ENCODE data around the gene CAMKMT.

CAMKMT gene

GRCh38 chr2:44777036-44777435 lies 415.3 kb downstream of the CAMKMT start:
- H3K4me3 ChIP-seq (ENCODE audit: low read depth, low read length): no peak overlapping the region
- H4K12ac ChIP-seq (ENCODE audit: low read depth, low read length): no peak overlapping the region
- H3K79me2 ChIP-seq (ENCODE audit: control insufficient read depth, insufficient read depth, low read length, poor library complexity): no peaks in the 10 kb centered on the region
- H4K91ac ChIP-seq (ENCODE audit: low read depth, low read length): no peak overlapping the region
- no peak overlapping the region for H3K18ac ChIP-seq (ENCODE audit: low read length)
- H2AFZ ChIP-seq (ENCODE audit: insufficient read depth, low read length, poor library complexity): no peak overlapping the region
- no peak overlapping the region for H3K23ac ChIP-seq (ENCODE audit: low read length)
- no peak overlapping the region for H3K4me2 ChIP-seq (ENCODE audit: low read length)
- no peak overlapping the region for H3K27ac ChIP-seq (ENCODE audit: low read depth, low read length)
- no peak overlapping the region for H2AK5ac ChIP-seq (ENCODE audit: low read length)
- no peak overlapping the region for H3K4ac ChIP-seq (ENCODE audit: low read depth, low read length)
- no peak overlapping the region for H3K9ac ChIP-seq (ENCODE audit: low read length)
- WGBS (ENCODE audit: extremely low coverage, insufficient coverage, insufficient read length): no CpG with 5 or more reads among the region's 6 CpGs
- H4K8ac ChIP-seq (ENCODE audit: low read depth, low read length): no peak overlapping the region
- H3K79me1 ChIP-seq (ENCODE audit: low read length): no peaks in the 10 kb centered on the region
- peaks cover 2% of the 10 kb centered on the region for H3K27me3 ChIP-seq (ENCODE audit: insufficient read depth, low read length)
- H2BK5ac ChIP-seq (ENCODE audit: low read depth, low read length, poor library complexity): no peak overlapping the region
- no peaks in the 10 kb centered on the region for H3K36me3 ChIP-seq (ENCODE audit: control insufficient read depth in 1 of 2, insufficient read depth in 2 of 2, low read length in 2 of 2)
- H3K9me3 ChIP-seq (ENCODE audit: insufficient read depth, low read depth, low read length): no peaks in the 10 kb centered on the region
- H2BK12ac ChIP-seq (ENCODE audit: low read length): no peak overlapping the region
- no peak overlapping the region for H3K14ac ChIP-seq (ENCODE audit: low read length)
- no peak overlapping the region for H2BK120ac ChIP-seq (ENCODE audit: insufficient read depth, low read length, poor library complexity)
- DNase-seq: no peak
- peaks cover 4 to 10% of the 10 kb centered on the region in 2 experiments for H3K4me1 ChIP-seq (ENCODE audit: control insufficient read depth in 1 of 2, insufficient read depth in 2 of 2, low read length in 2 of 2)

GRCh38 chr2:44777537-44777936 lies 415.8 kb downstream of the CAMKMT start:
- Histone ChIP-seq H2BK12ac (ENCODE audit: low read length) (no peak overlapping the region), H3K14ac (ENCODE audit: low read length) (no peak overlapping the region), H2BK120ac (ENCODE audit: insufficient read depth, low read length, poor library complexity) (no peak overlapping the region), H3K4me2 (ENCODE audit: low read length) (no peak overlapping the region), H3K4me3 (ENCODE audit: low read depth, low read length) (no peak overlapping the region), H3K18ac (ENCODE audit: low read length) (no peak overlapping the region), H2AFZ (ENCODE audit: insufficient read depth, low read length, poor library complexity) (no peak overlapping the region), H4K12ac (ENCODE audit: low read depth, low read length) (no peak overlapping the region), H4K91ac (ENCODE audit: low read depth, low read length) (no peak overlapping the region), H3K9ac (ENCODE audit: low read length) (no peak overlapping the region), H3K79me1 (ENCODE audit: low read length) (no peaks in the 10 kb centered on the region), H3K23ac (ENCODE audit: low read length) (no peak overlapping the region), H2BK5ac (ENCODE audit: low read depth, low read length, poor library complexity) (no peak overlapping the region), H4K8ac (ENCODE audit: low read depth, low read length) (no peak overlapping the region), H2AK5ac (ENCODE audit: low read length) (no peak overlapping the region), H3K9me3 (ENCODE audit: insufficient read depth, low read depth, low read length) (no peaks in the 10 kb centered on the region), H3K27me3 (ENCODE audit: insufficient read depth, low read length) (peaks cover 2% of the 10 kb centered on the region), H3K27ac (ENCODE audit: low read depth, low read length) (no peak overlapping the region), H3K79me2 (ENCODE audit: control insufficient read depth, insufficient read depth, low read length, poor library complexity) (no peaks in the 10 kb centered on the region), H3K36me3 (ENCODE audit: control insufficient read depth in 1 of 2, insufficient read depth in 2 of 2, low read length in 2 of 2) (no peaks in the 10 kb centered on the region), H3K4me1 (ENCODE audit: control insufficient read depth in 1 of 2, insufficient read depth in 2 of 2, low read length in 2 of 2) (peaks cover 4 to 10% of the 10 kb centered on the region in 2 experiments), H3K4ac (ENCODE audit: low read depth, low read length) (no peak overlapping the region)
- no CpG with 5 or more reads among the region's 11 CpGs for WGBS (ENCODE audit: extremely low coverage, insufficient coverage, insufficient read length)
- peak in 1 of 2 donors; percentile 11 for DNase-seq

- no peak overlapping the region for H3K27ac ChIP-seq (ENCODE audit: low read depth, low read length)
- H3K27me3 ChIP-seq (ENCODE audit: insufficient read depth, low read length): peaks cover 2% of the 10 kb centered on the region
- H4K8ac ChIP-seq (ENCODE audit: low read depth, low read length): no peak overlapping the region
- no peaks in the 10 kb centered on the region for H3K36me3 ChIP-seq (ENCODE audit: control insufficient read depth in 1 of 2, insufficient read depth in 2 of 2, low read length in 2 of 2)
- no peak overlapping the region for H2BK120ac ChIP-seq (ENCODE audit: insufficient read depth, low read length, poor library complexity)
- no peak overlapping the region for H3K23ac ChIP-seq (ENCODE audit: low read length)
- no peak overlapping the region for H2AFZ ChIP-seq (ENCODE audit: insufficient read depth, low read length, poor library complexity)
- no peaks in the 10 kb centered on the region for H3K79me1 ChIP-seq (ENCODE audit: low read length)
- H2BK12ac ChIP-seq (ENCODE audit: low read length): no peak overlapping the region
- peaks cover 4 to 10% of the 10 kb centered on the region in 2 experiments for H3K4me1 ChIP-seq (ENCODE audit: control insufficient read depth in 1 of 2, insufficient read depth in 2 of 2, low read length in 2 of 2)
- no CpG with 5 or more reads among the region's 13 CpGs for WGBS (ENCODE audit: extremely low coverage, insufficient coverage, insufficient read length)
- no peak overlapping the region for H3K14ac ChIP-seq (ENCODE audit: low read length)
- H3K4me3 ChIP-seq (ENCODE audit: low read depth, low read length): no peak overlapping the region
- no peak overlapping the region for H2AK5ac ChIP-seq (ENCODE audit: low read length)
- no peaks in the 10 kb centered on the region for H3K9me3 ChIP-seq (ENCODE audit: insufficient read depth, low read depth, low read length)
- H3K4me2 ChIP-seq (ENCODE audit: low read length): peak overlapping the region; percentile 35
- no peak overlapping the region for H4K91ac ChIP-seq (ENCODE audit: low read depth, low read length)
- no peak overlapping the region for H3K18ac ChIP-seq (ENCODE audit: low read length)
- DNase-seq: peak in 1 of 2 donors; percentile 27
- no peak overlapping the region for H3K4ac ChIP-seq (ENCODE audit: low read depth, low read length)
- no peak overlapping the region for H4K12ac ChIP-seq (ENCODE audit: low read depth, low read length)
- no peaks in the 10 kb centered on the region for H3K79me2 ChIP-seq (ENCODE audit: control insufficient read depth, insufficient read depth, low read length, poor library complexity)
- no peak overlapping the region for H2BK5ac ChIP-seq (ENCODE audit: low read depth, low read length, poor library complexity)
- no peak overlapping the region for H3K9ac ChIP-seq (ENCODE audit: low read length)
These were observed 416.5 kb downstream of the CAMKMT start for GRCh38 chr2:44778221-44778654.

DNA sequence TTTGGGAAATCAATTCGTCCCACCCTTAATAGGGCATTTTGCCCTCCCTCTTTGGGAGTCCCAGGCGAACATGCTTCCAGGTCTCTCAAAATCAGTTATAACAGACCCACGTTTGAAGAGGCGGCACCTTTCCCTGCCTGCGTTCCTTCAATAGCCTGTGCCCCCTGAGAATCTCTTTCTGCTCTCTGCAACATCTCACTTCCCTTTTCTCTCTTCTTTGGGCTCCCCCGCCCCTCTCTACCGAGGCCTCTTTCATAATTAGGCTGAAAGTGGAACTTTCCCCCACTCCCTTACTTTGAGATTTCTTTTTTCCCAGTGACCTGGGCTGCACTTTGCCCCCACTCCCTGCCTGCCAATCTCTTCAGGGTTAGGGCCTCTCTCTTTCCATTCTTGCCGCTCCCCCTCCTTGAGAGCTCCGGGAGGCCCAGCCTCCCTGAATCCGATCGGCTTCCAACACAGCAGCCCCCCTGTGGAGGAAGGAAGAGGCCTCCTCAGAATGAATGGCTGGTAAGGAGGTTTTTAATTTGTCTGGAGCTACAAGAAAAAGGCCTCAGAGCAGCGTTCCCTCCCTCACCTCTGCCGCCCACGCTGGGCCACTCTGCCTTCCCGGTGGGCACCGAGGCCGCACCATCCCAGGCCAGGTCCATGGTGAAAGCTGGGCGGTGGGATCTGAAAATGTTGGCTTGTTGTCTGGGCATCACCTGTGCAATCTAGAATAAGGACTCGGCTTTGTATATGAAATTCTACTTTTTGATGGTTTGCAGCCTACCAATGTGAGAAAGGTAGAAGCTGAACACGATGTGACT lies 417.1 kb downstream of the CAMKMT start:
- Histone ChIP-seq H3K9me3 (ENCODE audit: insufficient read depth, low read depth, low read length) (no peaks in the 10 kb centered on the region), H2AFZ (ENCODE audit: insufficient read depth, low read length, poor library complexity) (no peak overlapping the region), H3K4me1 (ENCODE audit: control insufficient read depth in 1 of 2, insufficient read depth in 2 of 2, low read length in 2 of 2) (peaks cover 4 to 10% of the 10 kb centered on the region in 2 experiments), H3K27ac (ENCODE audit: low read depth, low read length) (no peak overlapping the region), H3K9ac (ENCODE audit: low read length) (no peak overlapping the region), H2BK12ac (ENCODE audit: low read length) (no peak overlapping the region), H4K8ac (ENCODE audit: low read depth, low read length) (no peak overlapping the region), H3K14ac (ENCODE audit: low read length) (no peak overlapping the region), H3K23ac (ENCODE audit: low read length) (peak overlapping the region; percentile 19), H3K4ac (ENCODE audit: low read depth, low read length) (no peak overlapping the region), H2BK120ac (ENCODE audit: insufficient read depth, low read length, poor library complexity) (no peak overlapping the region), H3K4me3 (ENCODE audit: low read depth, low read length) (no peak overlapping the region), H3K36me3 (ENCODE audit: control insufficient read depth in 1 of 2, insufficient read depth in 2 of 2, low read length in 2 of 2) (no peaks in the 10 kb centered on the region), H4K91ac (ENCODE audit: low read depth, low read length) (no peak overlapping the region), H2AK5ac (ENCODE audit: low read length) (no peak overlapping the region), H3K18ac (ENCODE audit: low read length) (no peak overlapping the region), H4K12ac (ENCODE audit: low read depth, low read length) (no peak overlapping the region), H3K27me3 (ENCODE audit: insufficient read depth, low read length) (peaks cover 2% of the 10 kb centered on the region), H3K79me2 (ENCODE audit: control insufficient read depth, insufficient read depth, low read length, poor library complexity) (no peaks in the 10 kb centered on the region), H2BK5ac (ENCODE audit: low read depth, low read length, poor library complexity) (no peak overlapping the region), H3K79me1 (ENCODE audit: low read length) (no peaks in the 10 kb centered on the region), H3K4me2 (ENCODE audit: low read length) (peak overlapping the region; percentile 35)
- WGBS (ENCODE audit: extremely low coverage, insufficient coverage, insufficient read length): no CpG with 5 or more reads among the region's 20 CpGs
- DNase-seq: no peak

All from trophoblast cell (in vitro differentiated cells and primary cell).